GM10847 (cell line): Measurements from ENCODE around the gene VIM.

Experiments used
- POLR2A ChIP-seq: IDR thresholded peaks from 2 replicates; pipeline ENCODE4 v1.6.1; 2011; ENCODE audit not compliant: insufficient read length; ENCODE audit errors: extremely low read depth

The VIM gene

GRCh38 chr10:17255512-17255911, 27.5 kb downstream of the VIM start:
- TF ChIP-seq POLR2A, result no peak

DNA sequence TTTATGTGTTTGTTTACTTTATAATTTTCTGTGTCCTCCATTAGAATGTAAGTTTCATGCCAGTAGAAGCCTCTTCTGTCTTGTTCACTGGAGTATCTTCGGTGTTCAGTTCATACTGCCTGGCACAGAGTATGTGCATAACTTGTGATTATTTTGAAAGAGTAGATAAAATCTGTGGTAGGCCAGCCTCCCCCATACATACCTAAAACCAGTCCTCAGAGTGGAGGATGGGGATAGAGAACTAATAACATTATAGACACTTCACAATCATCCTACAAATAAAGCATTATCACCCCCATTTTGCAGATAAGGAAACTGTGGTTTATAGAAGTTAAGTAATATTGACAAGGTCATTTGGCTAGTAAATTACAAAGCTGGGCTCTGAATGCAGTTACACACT, 28.0 kb downstream of the VIM start:
- TF ChIP-seq POLR2A, result no peak

DNA sequence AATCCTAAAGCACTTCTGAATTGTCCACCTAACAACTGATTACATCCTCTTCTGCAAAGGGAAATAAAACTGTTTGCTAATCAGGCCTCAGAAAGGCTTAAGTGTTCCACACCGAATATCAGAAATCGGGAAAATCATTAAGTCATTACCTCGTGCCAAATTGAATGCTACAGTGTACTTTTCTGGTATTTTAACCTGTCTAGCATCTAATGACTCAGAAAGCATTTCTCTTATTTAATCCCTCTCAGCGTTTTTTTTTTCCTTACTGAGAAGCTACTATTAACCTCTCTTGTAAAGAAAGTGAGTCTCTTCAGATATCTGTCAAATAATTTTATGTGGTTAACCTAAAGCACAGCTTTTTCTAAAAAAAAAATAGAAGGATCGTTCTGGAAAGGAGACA, 28.6 kb downstream of the VIM start:
- no peak for TF ChIP-seq POLR2A

DNA sequence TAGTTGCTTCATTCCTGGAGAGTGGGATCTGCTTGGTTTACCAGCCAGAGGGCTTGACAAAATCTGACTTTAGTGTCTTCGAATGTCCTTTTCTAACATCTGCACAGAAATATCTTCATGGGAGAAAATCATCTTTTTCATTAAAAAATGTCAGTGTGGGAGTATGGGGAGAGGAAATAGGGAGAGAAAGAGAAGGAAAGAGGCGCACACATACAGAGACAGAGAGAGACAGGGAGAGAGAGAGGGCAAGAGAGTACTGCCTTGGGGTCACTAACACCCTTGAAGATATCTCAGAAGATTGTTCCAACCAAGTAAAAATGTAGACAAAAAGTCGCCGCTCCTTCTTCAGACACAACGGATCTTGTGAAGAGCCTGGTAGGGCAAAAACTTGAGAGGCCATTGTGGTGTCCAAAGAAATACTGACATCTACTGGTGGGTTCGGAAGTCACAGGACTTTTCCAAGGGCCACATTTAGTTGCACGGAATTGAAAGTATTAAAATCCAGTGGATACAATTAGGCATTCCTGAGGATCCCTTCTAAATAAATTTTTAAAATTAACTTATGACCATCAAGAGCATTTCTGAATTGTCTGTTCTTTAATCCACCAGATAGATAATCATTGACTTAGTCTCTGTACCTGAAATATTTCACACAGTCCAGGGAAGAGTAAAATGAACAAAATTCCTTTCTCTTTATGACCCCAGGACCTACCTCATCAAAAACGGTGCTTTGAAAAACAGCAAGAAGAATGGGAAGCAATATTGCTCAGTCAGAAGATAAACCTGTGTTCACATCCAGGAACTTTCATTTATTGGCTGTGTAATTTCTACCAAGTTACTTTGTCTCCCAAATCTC, 29.7 kb downstream of the VIM start:
- no peak for TF ChIP-seq POLR2A

DNA sequence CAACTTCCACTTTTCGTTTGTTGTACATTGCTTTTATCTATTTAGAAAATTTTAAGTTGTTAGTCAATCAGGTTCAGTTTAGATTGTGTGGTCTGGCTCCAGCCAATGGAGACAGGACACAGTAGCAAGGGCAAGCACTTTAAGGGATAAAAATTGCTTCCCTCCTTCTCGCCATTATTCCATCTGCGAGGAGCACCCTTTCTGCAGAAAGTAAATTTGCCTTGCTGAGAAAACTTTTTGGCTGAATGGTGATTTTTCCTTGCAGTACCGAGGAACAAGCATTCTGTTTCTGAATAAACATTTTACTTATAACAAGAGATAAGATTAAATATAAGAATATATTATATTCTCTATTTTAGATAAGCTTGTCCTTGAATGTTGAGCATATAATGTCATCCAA, 34.5 kb downstream of the VIM start:
- no peak for TF ChIP-seq POLR2A

DNA sequence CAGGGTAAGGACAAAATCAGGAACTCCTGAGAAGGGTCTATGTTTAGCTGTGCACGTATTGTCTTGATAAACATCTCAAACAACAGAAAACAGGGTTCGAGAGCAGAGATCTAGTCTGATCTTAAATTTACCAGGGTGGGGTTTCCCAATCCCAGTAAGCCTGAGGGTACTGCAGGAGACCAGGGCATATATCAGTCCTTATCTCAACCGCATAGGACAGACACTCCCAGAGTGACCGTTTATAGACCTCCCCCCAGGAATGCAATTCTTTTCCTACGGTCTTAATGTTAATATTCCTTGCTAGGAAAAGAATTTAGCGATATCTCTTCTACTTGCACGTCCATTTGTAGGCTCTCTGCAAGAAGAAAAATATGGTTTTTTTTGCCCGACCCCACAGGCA, 35.5 kb downstream of the VIM start:
- no peak for TF ChIP-seq POLR2A

DNA sequence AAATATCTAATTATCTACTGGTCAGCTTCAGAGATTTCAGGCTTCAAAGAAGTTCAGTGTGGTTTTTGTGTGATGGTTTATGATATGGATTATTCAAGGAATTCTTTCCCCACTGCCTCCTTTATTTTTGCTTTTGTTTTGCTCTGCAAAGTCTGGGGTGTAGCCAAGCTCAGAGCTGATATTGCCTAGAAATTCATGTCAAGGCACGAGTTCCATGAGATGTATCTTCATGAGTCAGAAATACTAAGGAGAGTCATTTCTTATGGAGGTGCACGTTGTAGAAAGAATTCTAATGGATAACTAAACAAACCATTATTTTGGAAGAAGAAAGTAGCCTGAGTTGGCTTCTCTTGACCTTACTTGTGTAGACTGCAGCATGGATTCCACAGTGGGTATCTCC, 37.4 kb downstream of the VIM start:
- TF ChIP-seq POLR2A, result no peak

- no peak for TF ChIP-seq POLR2A
These were observed 44.6 kb downstream of the VIM start for GRCh38 chr10:17272648-17273047.

GRCh38 chr10:17273403-17273802, 45.4 kb downstream of the VIM start:
- no peak for TF ChIP-seq POLR2A

- TF ChIP-seq POLR2A, result no peak
These were observed 48.8 kb downstream of the VIM start for GRCh38 chr10:17276756-17277424.

DNA sequence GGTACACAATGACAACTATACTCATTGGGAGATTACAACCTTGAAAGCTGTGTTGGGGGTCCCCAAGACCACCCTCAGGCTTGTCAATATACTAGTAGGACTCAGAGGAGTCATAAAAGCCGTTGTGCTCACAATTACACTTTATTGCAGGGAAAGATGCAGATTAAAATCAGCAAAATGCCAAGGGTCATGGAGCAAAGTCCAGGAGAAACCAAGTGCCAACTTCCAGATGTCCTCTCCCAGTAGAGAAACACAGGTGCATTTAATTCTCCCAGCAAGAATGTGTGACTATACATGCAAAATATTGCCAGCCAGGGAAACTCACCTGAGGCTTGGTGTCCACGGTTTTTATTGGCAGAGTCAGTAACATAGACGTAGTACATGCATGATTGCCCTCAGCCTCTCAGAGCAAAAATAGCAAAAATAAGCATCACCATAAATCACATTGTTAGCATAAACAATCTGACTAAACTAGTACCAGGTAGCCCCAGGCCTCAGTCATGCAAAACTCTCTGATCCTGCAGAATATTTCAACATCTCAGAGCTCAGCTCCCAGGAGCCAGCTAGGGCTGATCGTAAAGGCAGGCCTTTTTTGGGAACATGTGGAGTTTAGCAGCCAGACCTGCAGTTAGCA, 50.7 kb downstream of the VIM start:
- TF ChIP-seq POLR2A, result no peak

DNA sequence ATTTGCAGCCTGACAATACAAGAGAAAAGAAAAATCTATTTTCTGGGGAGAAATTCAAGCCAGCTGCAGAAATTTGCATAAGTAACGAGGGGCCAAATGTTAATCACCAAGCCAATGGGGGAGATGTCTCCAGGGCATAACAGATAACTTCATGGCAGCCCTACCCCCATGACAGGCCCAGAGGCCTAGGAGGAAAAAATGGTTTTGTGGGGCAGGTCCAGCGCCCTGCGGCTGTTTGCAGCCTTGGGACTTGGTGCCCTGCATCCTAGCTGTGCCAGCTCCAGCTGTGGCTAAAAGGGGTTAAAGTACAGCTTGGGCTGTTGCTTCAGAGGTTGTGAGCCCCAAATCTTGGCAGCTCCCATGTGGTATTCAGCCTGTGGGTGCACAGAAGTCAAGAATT, 54.3 kb downstream of the VIM start:
- TF ChIP-seq POLR2A, result no peak

- no peak for TF ChIP-seq POLR2A
These were observed 58.8 kb downstream of the VIM start for GRCh38 chr10:17286562-17287550.
